GM10266 (cell line): ENCODE data around the gene SPPL2B.
A peak's percentile ranks its signal among the peaks of the same experiment; 100 is the strongest.

Experiments
- DNase-seq: peaks from one replicate; pipeline ENCODE4 v3.0.0; 2012; ENCODE audit errors: extremely low spot score
- TF ChIP-seq, protein P1 (sequence below): IDR thresholded peaks from 2 replicates; pipeline ENCODE4 v1.5.1; 2012; ENCODE audit warnings: mild to moderate bottlenecking, low read depth; ENCODE audit not compliant: control insufficient read depth, insufficient read depth; ENCODE audit errors: missing control alignments

The SPPL2B gene

DNA sequence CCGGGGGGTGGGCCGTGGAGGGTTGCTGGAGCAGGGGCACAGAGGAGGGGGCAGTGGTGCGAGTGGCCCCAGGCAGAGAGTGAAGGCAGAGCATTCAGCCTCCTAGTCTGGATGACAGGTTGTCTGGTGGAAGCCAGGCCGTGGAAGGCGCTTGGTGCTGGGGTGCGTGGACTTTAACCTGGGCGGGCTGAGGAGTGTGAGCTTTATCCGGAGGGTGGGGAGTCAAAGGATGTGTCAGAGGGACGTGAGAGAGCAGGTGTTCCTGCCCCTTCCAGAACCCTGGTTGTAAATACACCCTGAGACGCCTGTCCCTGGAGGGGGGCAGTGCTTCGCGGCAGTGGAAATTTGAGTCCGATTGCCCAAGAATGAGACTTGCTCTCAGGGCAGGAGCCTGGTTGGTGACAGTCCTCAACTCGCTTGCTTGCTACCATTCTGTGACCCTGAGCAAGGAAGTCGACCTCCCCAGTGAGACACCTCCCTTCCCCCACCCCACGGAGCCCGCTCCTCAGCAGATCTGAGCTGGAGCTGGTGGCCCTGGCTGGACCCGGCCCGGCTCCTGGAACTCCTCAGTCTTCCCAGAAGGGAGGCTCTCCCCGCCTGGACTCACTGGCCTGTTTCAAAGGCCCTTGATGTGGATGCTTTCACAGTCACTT lies 2.3 kb downstream of the SPPL2B start:
- no peak for DNase-seq
- TF ChIP-seq, protein P1, sequence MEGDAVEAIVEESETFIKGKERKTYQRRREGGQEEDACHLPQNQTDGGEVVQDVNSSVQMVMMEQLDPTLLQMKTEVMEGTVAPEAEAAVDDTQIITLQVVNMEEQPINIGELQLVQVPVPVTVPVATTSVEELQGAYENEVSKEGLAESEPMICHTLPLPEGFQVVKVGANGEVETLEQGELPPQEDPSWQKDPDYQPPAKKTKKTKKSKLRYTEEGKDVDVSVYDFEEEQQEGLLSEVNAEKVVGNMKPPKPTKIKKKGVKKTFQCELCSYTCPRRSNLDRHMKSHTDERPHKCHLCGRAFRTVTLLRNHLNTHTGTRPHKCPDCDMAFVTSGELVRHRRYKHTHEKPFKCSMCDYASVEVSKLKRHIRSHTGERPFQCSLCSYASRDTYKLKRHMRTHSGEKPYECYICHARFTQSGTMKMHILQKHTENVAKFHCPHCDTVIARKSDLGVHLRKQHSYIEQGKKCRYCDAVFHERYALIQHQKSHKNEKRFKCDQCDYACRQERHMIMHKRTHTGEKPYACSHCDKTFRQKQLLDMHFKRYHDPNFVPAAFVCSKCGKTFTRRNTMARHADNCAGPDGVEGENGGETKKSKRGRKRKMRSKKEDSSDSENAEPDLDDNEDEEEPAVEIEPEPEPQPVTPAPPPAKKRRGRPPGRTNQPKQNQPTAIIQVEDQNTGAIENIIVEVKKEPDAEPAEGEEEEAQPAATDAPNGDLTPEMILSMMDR = no peak

DNA sequence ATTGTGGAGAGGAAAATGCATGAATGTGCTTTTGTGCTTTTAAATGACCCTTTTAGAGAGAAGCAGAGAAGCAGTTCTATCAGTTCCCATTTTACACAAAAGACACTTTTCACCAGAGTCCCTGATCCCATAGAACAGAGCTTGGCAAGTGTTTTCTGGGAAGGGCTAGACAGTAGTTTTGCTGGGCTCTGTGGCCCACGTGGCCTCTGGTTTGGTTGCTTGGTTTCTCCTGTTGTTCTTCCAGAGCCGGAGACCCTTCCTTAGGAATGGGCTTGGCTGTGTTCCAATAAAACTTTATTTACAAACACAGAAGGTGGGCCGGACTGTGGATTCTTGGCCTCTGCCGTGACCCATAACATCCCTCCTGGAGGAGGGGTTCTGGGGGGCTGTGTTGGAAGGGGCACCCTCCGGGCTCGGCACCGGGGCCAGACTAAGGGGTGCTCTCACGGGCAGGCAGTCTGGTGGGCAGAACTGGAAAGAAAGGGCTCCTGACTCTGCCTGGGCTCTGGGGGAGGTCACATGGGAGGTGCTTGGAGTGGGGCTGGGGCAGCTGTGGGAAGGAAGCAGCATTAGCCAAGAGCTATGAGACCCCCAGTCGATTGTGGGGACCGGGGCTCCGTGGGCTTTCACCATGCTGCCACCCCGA lies 3.2 kb downstream of the SPPL2B start:
- TF ChIP-seq, protein P1 = no peak
- DNase-seq = no peak

DNA sequence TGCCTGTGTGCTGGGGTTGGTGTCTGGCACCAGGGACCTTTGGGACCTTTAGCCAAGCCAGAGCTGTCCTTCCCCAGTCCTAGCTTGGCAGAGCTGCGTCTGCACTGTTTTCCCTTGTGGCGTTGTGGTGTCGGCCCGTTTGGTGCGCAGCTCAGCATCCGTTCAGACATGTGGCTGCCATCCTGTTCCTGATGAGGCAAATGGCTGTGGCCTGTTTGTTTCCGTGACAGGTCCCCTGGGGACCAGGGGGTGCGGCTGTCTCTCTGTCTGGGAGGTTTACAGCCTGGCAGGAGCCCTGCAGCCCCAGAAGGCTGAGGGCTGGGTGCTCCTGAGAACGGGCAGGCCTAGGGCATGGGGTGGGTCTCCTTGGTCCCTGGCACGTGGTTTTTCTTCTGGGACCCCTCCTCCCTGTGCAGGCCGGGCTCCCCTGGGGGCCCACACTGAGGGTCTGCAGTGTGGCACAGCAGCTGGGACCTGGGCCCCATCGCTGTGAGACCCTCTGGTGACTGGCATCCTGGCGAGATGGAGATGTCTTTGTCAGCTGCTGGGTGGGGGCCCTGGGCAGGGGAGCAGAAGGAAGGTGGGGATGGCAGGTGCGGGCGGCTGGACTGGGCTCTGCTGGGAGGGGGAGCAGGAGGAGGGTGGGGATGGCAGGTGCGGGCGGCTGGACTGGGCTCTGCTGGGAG lies 4.0 kb downstream of the SPPL2B start:
- TF ChIP-seq, protein P1 = no peak
- DNase-seq = peak; percentile 77

DNA sequence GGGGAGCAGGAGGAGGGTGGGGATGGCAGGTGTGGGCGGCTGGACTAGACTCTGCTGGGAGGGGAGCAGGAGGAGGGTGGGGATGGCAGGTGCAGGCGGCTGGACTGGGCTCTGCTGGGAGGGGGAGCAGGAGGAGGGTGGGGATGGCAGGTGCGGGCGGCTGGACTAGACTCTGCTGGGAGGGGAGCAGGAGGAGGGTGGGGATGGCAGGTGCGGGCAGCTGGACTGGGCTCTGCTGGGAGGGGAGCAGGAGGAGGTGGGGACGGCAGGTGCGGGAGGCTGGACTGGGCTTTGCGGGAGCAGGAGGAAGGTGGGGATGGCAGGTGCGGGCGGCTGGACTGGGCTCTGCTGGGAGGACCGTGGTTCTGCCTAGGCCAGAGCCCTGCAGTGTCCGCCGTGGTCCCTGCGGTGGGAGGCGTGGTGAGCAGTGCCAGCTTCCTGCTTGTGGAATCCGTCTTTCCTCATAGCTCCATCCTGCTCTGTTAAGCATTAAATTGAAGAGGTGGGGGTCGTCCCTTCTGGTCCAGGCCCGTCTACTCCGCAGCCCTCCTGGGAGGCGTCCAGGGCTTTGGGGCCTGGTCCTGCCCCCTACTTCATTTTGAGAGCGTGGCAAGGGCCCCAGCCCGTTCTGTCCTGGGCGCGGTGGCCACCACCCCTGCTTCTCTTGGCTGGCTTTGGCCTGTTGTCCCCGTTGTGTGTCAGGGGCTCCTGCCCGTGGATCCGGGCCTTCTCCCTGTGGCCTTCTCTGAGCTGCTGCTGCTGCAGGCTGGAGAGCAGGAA lies 4.7 kb downstream of the SPPL2B start:
- no peak for DNase-seq
- TF ChIP-seq, protein P1 = no peak

DNA sequence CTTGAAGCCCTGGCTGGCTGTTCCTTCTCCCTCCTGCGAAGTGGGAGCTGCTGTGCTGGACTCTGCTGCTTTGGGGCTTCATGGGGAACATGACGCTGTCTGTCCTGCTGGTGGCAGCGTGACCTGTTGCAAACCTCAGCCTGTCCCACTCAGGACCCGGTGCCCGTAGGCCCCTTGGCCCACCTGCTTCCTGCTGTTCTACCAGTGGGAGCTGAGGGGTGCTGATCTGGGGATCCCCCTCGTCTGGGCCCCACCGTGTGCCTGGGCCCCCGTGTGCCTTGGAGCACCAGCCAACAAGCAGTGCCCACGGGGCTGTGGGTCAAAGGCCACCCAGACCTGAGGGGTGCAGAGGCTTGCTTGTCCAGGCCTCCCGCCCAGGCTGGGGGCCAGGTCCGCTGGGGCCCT lies 5.3 kb downstream of the SPPL2B start:
- DNase-seq = no peak
- TF ChIP-seq, protein P1 = no peak

DNA sequence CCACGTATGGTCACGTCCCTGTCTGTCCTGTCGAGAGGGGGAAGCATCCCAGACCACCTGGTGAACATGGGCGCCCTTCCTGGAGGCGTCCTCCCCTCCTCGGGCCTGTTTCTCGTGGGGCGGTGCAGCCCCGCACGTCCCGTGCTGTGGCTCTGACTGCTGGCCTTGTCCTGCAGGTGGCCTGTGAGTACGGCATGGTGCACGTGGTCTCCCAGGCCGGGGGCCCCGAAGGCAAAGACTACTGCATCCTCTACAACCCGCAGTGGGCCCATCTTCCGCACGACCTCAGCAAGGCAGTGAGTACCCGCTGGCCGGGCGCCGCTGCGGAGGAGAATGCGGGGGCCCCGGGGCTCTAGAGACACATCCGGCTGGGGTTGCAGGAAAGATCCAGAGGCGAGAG lies 5.9 kb downstream of the SPPL2B start:
- TF ChIP-seq, protein P1 = no peak
- no peak for DNase-seq
